Measurements from ENCODE around the gene NPAS1.

Gene NPAS1

GRCh38 chr19:47019431-47020041 lies at the start of gene NPAS1:
Gene NPAS1, plus strand, starts transcription at chr19:47019837. Its CDS starts 1,211 bp downstream, at chr19:47021048.
- no peak for DNase-seq

GRCh38 chr19:46970815-46971214 lies 48.8 kb upstream of the NPAS1 start:
- no peak for DNase-seq

GRCh38 chr19:46972311-46972710 lies 47.3 kb upstream of the NPAS1 start:
- no peak for DNase-seq

GRCh38 chr19:46974181-46974580 lies 45.5 kb upstream of the NPAS1 start:
- DNase-seq, result no peak

- DNase-seq, result no peak
Measured at GRCh38 chr19:46975011-46975924, 44.4 kb upstream of the NPAS1 start.

GRCh38 chr19:46975925-46976782 lies 43.5 kb upstream of the NPAS1 start:
- no peak for DNase-seq

- no peak for DNase-seq
Measured at GRCh38 chr19:46976845-46977320, 42.8 kb upstream of the NPAS1 start.

- no peak for DNase-seq
Measured at GRCh38 chr19:46977548-46977947, 42.1 kb upstream of the NPAS1 start.

GRCh38 chr19:46978171-46978869 lies 41.3 kb upstream of the NPAS1 start:
- DNase-seq, result no peak

- DNase-seq, result no peak
Measured at GRCh38 chr19:46979126-46980105, 40.2 kb upstream of the NPAS1 start.

GRCh38 chr19:46980761-46981160 lies 38.9 kb upstream of the NPAS1 start:
- DNase-seq, result no peak

GRCh38 chr19:46981286-46981945 lies 38.2 kb upstream of the NPAS1 start:
- DNase-seq, result no peak

GRCh38 chr19:46983097-46983496 lies 36.5 kb upstream of the NPAS1 start:
- no peak for DNase-seq

GRCh38 chr19:46984077-46985010 lies 35.3 kb upstream of the NPAS1 start:
- DNase-seq, result peak; percentile 70

GRCh38 chr19:46985542-46986415 lies 33.9 kb upstream of the NPAS1 start:
- no peak for DNase-seq

GRCh38 chr19:46988614-46989230 lies 30.9 kb upstream of the NPAS1 start:
- no peak for DNase-seq

- DNase-seq, result peak; percentile 60
Measured at GRCh38 chr19:46990991-46991676, 28.5 kb upstream of the NPAS1 start.
